HG02885 (cell line): ENCODE data around the gene MS4A8.

ENCODE experiments used
- ATAC-seq: cut with Tn5 transposase; IDR thresholded peaks from one replicate; pipeline ENCODE4 v1.9.1; 2021; ENCODE audit warnings: mild to moderate bottlenecking; ENCODE audit not compliant: unreplicated experiment, poor library complexity

MS4A8 gene

GRCh38 chr11:60761436-60762190 is 62.2 kb downstream of the MS4A8 start:
- peak; percentile 22 for ATAC-seq

- peak; percentile 67 for ATAC-seq
Measured at GRCh38 chr11:60762851-60763691, 63.7 kb downstream of the MS4A8 start.

- peak; percentile 40 for ATAC-seq
Measured at GRCh38 chr11:60763692-60764369, 64.4 kb downstream of the MS4A8 start.

- peak; percentile 37 for ATAC-seq
Measured at GRCh38 chr11:60764879-60765278, 65.5 kb downstream of the MS4A8 start.

GRCh38 chr11:60765355-60765754 is 65.9 kb downstream of the MS4A8 start:
- no peak for ATAC-seq
